Neural crest cell (in vitro differentiated cells): Measurements from ENCODE around the gene CACNA2D3. TPM values are rescaled to one million over a fixed set of nuclear protein-coding genes. Genes with fewer than 3 reads are reported as not detected.

Experiments used
- DNase-seq: peaks from one replicate; pipeline ENCODE4 v3.0.0; 2021; ENCODE audit warnings: low read depth, mixed read lengths, low spot score
- H3K27ac Mint-ChIP-seq: one replicate; pipeline ENCODE4 v1.8.0; 2021; ENCODE audit warnings: mild to moderate bottlenecking, mixed read lengths; ENCODE audit not compliant: unreplicated experiment
- H3K27me3 Mint-ChIP-seq: 2 replicates; pipeline ENCODE4 v1.8.0; 2021; ENCODE audit warnings: low read depth, mild to moderate bottlenecking, mixed read lengths
- H3K36me3 Mint-ChIP-seq: 2 replicates; pipeline ENCODE4 v1.8.0; 2021; ENCODE audit warnings: low read depth, mild to moderate bottlenecking, mixed read lengths
- H3K4me1 Mint-ChIP-seq: 2 replicates; pipeline ENCODE4 v1.8.0; 2021; ENCODE audit warnings: mixed read lengths
- H3K4me3 Mint-ChIP-seq: one replicate; pipeline ENCODE4 v1.8.0; 2021; ENCODE audit warnings: mild to moderate bottlenecking, mixed read lengths
- H3K9me3 Mint-ChIP-seq: 2 replicates; pipeline ENCODE4 v1.8.0; 2021; ENCODE audit warnings: mixed read lengths
- CTCF ChIP-seq: fragments of 200-600 bp; sonication (generic); conservative IDR thresholded peaks from 2 replicates; pipeline ENCODE4 v1.5.0; 2021; ENCODE audit warnings: antibody characterized with exemption, mild to moderate bottlenecking
- total RNA-seq: library from RNA; stranded (reverse); gene quantifications from 2 replicates; pipeline ENCODE4 v1.2.1, GENCODE V29; 2021

CACNA2D3 gene
- total RNA-seq, 1 donor from 2014 or later = 0.82 TPM

- Mint-ChIP-seq H3K27me3 (no peaks in the 10 kb centered on the region), H3K4me1 (no peaks in the 10 kb centered on the region), H3K4me3 (no peak overlapping the region), H3K36me3 (no peaks in the 10 kb centered on the region), H3K9me3 (no peaks in the 10 kb centered on the region), H3K27ac (no peak overlapping the region)
- no peak for DNase-seq
- no peak for TF ChIP-seq CTCF
Observed at GRCh38 chr3:54835701-54836100, 713.3 kb downstream of the CACNA2D3 start.

DNA sequence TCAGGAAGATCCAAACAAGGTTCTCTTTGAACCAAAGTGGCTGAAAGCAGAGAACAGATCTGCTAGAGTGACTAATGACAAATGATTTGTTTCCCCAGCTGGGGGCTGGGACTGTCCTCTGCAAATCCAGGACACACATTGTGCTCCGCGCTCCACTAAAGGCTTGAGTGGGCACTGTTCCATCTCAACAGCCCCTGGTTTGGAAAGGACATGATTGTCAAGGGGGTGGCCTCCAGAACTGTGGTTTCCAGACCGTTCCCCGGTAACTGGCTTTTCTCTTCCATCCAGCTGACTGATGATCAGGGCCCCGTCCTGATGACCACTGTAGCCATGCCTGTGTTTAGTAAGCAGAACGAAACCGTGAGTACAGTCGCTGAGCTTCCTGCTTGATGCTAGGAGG lies 714.5 kb downstream of the CACNA2D3 start:
- H3K4me3 Mint-ChIP-seq = no peak overlapping the region
- no peaks in the 10 kb centered on the region for H3K9me3 Mint-ChIP-seq
- no peaks in the 10 kb centered on the region for H3K4me1 Mint-ChIP-seq
- no peak for TF ChIP-seq CTCF
- H3K27ac Mint-ChIP-seq = no peak overlapping the region
- DNase-seq = no peak
- no peaks in the 10 kb centered on the region for H3K27me3 Mint-ChIP-seq
- no peaks in the 10 kb centered on the region for H3K36me3 Mint-ChIP-seq

- no peaks in the 10 kb centered on the region for H3K9me3 Mint-ChIP-seq
- H3K4me1 Mint-ChIP-seq = no peaks in the 10 kb centered on the region
- DNase-seq = no peak
- no peak overlapping the region for H3K27ac Mint-ChIP-seq
- H3K4me3 Mint-ChIP-seq = no peak overlapping the region
- TF ChIP-seq CTCF = peak; percentile 41
- no peaks in the 10 kb centered on the region for H3K36me3 Mint-ChIP-seq
- no peaks in the 10 kb centered on the region for H3K27me3 Mint-ChIP-seq
Observed at GRCh38 chr3:54837964-54838363, 715.6 kb downstream of the CACNA2D3 start.

DNA sequence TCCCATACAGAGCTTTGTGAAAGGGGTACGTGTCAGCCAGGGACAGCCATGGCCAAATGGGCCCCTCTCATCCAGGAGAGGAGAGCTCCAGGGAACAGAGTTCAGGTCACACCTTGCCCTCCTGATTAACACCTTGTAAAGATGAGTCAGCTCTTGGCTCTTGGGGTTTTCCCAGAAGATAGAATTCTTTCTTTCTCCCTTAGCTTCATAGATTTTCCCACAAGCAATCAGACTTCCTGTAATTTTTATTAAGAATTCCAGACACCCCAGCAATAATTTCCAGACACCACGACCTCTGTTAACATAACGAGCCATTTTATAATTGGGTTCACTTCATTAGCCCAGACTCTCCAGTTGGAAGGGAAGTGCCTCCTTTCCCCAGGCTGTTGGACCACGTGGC lies 719.1 kb downstream of the CACNA2D3 start:
- Mint-ChIP-seq H3K27ac (no peak overlapping the region), H3K36me3 (no peaks in the 10 kb centered on the region)
- DNase-seq = no peak

GRCh38 chr3:54843352-54843751 lies 721.0 kb downstream of the CACNA2D3 start:
- no peak overlapping the region for H3K27ac Mint-ChIP-seq

More for the DNA sequence above, 719.1 kb downstream of the CACNA2D3 start:
- Mint-ChIP-seq H3K4me1 (peaks cover 13% of the 10 kb centered on the region), H3K27me3 (no peaks in the 10 kb centered on the region), H3K4me3 (no peak overlapping the region), H3K9me3 (peaks cover 2% of the 10 kb centered on the region)
- TF ChIP-seq CTCF = no peak

More at GRCh38 chr3:54843352-54843751, 721.0 kb downstream of the CACNA2D3 start:
- H3K27me3 Mint-ChIP-seq = no peaks in the 10 kb centered on the region
- no peak for DNase-seq
- no peak for TF ChIP-seq CTCF
- peaks cover 13% of the 10 kb centered on the region for H3K4me1 Mint-ChIP-seq
- H3K4me3 Mint-ChIP-seq = no peak overlapping the region
- no peaks in the 10 kb centered on the region for H3K36me3 Mint-ChIP-seq
- peaks cover 2% of the 10 kb centered on the region for H3K9me3 Mint-ChIP-seq
